ENCODE measurements around the gene CDC42EP5. TPM values are rescaled to one million over a fixed set of nuclear protein-coding genes. Genes with fewer than 3 reads are reported as not detected.
A peak's percentile ranks its signal among the peaks of the same experiment; 100 is the strongest.

The CDC42EP5 gene
- total RNA-seq, 1 donor from 2014 or later, result 33.4 TPM

GRCh38 chr19:54475706-54476105 is 2.6 kb upstream of the CDC42EP5 start:
- Histone ChIP-seq H3K9me3 (no peaks in the 10 kb centered on the region), H3K36me3 (no peaks in the 10 kb centered on the region), H3K4me3 (no peak overlapping the region), H3K27ac (no peak overlapping the region), H3K27me3 (no peaks in the 10 kb centered on the region), H3K4me1 (peaks cover 29% of the 10 kb centered on the region)
- DNase-seq (ENCODE audit: extremely low spot score in 2 of 2), result no peak
- no peak for TF ChIP-seq POLR2AphosphoS5 (IDR thresholded peaks at IDR 0.05; ENCODE audit: insufficient read depth in 1 of 2, low read depth in 1 of 2)
- TF ChIP-seq CTCF (IDR thresholded peaks at IDR 0.05), result no peak
- TF ChIP-seq POLR2A (IDR thresholded peaks at IDR 0.05), result no peak
- intact Hi-C loops (cut with DNase I), result no loop called here

GRCh38 chr19:54473892-54474372 is 836 bp upstream of the CDC42EP5 start:
- Histone ChIP-seq H3K4me1 (peaks cover 47% of the 10 kb centered on the region), H3K27ac (peak overlapping the region; percentile 88), H3K9me3 (no peaks in the 10 kb centered on the region), H3K4me3 (peak overlapping the region; percentile 48 to 50), H3K27me3 (no peaks in the 10 kb centered on the region), H3K36me3 (no peaks in the 10 kb centered on the region)
- no peak for DNase-seq (ENCODE audit: extremely low spot score in 2 of 2)
- no peak for TF ChIP-seq POLR2AphosphoS5 (IDR thresholded peaks at IDR 0.05; ENCODE audit: insufficient read depth in 1 of 2, low read depth in 1 of 2)
- TF ChIP-seq POLR2A (IDR thresholded peaks at IDR 0.05), result no peak
- no peak for TF ChIP-seq CTCF (IDR thresholded peaks at IDR 0.05)
- intact Hi-C loops (cut with DNase I), result no loop called here

GRCh38 chr19:54470991-54471782 is 1.9 kb downstream of the CDC42EP5 start:
- no peaks in the 10 kb centered on the region for H3K9me3 ChIP-seq
- TF ChIP-seq POLR2AphosphoS5 (IDR thresholded peaks at IDR 0.05; ENCODE audit: insufficient read depth in 1 of 2, low read depth in 1 of 2) (peak in 1 of 2 donors; percentile 59), CTCF (IDR thresholded peaks at IDR 0.05) (no peak), POLR2A (IDR thresholded peaks at IDR 0.05) (no peak)
- H3K36me3 ChIP-seq, result no peaks in the 10 kb centered on the region
- no peaks in the 10 kb centered on the region for H3K27me3 ChIP-seq
- peaks cover 47% of the 10 kb centered on the region for H3K4me1 ChIP-seq
- DNase-seq (ENCODE audit: extremely low spot score in 2 of 2), result peak in 1 of 2 donors; percentile 86
- intact Hi-C loops (cut with DNase I), result no loop called here
- H3K4me3 ChIP-seq, result peak overlapping the region; percentile 52 to 61
- H3K27ac ChIP-seq, result peak overlapping the region; percentile 64

- H3K27me3 ChIP-seq, result no peaks in the 10 kb centered on the region
- DNase-seq (ENCODE audit: extremely low spot score in 2 of 2), result no peak
- peak overlapping the region; percentile 52 to 61 for H3K4me3 ChIP-seq
Observed at GRCh38 chr19:54470276-54470887, 2.7 kb downstream of the CDC42EP5 start.

More at GRCh38 chr19:54470276-54470887, 2.7 kb downstream of the CDC42EP5 start:
- H3K9me3 ChIP-seq, result no peaks in the 10 kb centered on the region
- TF ChIP-seq POLR2AphosphoS5 (IDR thresholded peaks at IDR 0.05; ENCODE audit: insufficient read depth in 1 of 2, low read depth in 1 of 2), result no peak
- TF ChIP-seq CTCF (IDR thresholded peaks at IDR 0.05), result no peak
- TF ChIP-seq POLR2A (IDR thresholded peaks at IDR 0.05), result no peak
- no peaks in the 10 kb centered on the region for H3K36me3 ChIP-seq
- peak overlapping the region; percentile 64 for H3K27ac ChIP-seq
- H3K4me1 ChIP-seq, result peaks cover 47% of the 10 kb centered on the region
- intact Hi-C loops (cut with DNase I), result no loop called here

All from vagina (tissue), 2 donors.